Fibroblast of the conjunctiva (primary cell): ENCODE measurements around the gene SLC2A14.
"Not testable (repeated sequence)": the region's sequence is repeated elsewhere in the genome, so short reads cannot be mapped to it uniquely, and the experiment has no call there.

Source experiments
- DNase-seq: peaks from one replicate; pipeline ENCODE4 v3.0.0-alpha.2; 2010; ENCODE audit warnings: low read depth

Gene SLC2A14

GRCh38 chr12:7869137-7869536, 3.6 kb downstream of the SLC2A14 start:
- DNase-seq, result peak; percentile 59

DNA sequence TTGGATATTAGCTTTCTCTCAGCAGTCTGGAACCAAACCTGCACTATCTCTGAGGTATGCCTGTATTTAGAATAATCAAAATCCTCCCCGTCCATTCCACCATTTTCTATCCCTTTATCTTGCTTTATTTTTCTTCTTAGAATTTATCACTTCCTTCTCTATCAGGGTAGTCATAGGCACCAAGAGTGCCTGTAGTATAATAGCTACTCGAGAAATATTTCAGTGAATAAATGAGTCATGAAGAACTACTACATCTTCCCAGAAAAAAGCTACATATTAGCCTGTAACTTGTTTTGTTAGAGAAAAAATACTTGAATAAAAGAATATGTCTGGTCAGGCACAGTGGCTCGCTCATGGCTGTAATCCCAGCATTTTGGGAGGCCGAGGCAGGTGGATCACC, 4.3 kb downstream of the SLC2A14 start:
- DNase-seq, result no peak

DNA sequence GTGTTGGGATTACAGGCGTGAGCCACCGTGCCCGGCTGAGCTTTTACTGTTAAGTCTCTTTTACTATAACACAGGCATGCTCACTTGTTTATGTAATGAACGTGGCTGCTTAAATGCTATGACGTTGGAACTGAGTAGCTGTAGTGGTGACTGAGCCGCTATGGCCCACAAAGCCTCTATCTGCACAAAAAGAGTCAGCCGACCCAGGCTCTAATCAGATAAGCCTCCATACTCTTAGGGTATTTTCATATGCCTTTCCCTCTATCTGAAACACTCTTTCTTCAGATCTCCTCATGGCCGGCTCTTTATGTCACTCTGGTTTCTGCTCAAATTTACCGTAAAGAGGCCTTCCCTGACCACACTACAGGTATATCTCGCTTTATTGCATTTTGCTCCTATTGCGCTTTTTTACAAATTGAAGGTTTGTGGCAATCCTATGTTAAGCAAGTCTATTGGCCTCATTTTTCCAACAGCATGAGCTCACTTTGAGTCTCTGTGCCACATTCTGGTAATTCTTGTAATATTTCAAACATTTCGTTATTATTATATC, 8.0 kb downstream of the SLC2A14 start:
- no peak for DNase-seq

GRCh38 chr12:7862814-7863348, 9.8 kb downstream of the SLC2A14 start:
- DNase-seq, result not testable (repeated sequence)

- DNase-seq, result not testable (repeated sequence)
Observed at GRCh38 chr12:7862301-7862700, 10.4 kb downstream of the SLC2A14 start.

DNA sequence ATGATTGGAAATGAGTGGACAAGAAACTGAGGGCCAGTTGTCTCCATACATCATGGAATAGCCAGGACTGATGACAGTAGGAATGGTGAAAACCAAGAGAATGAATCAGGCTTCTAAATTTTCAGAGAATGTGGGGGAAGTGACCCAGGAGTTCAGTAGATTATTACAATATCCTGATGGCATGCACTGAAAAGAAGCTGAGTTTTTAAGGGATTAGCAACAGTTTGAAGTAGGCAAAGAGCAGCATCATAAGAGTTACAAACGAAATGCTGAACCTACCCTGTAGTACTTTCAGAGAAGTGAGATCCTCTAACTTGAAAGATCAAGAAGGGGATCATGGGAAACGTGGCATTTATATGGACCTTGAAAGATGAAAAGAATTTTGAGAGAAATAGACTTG, 13.2 kb downstream of the SLC2A14 start:
- no peak for DNase-seq

GRCh38 chr12:7857971-7858370, 14.7 kb downstream of the SLC2A14 start:
- DNase-seq, result no peak

- DNase-seq, result no peak
Observed at GRCh38 chr12:7856516-7856915, 16.2 kb downstream of the SLC2A14 start.

- DNase-seq, result no peak
Observed at GRCh38 chr12:7853557-7853956, 19.2 kb downstream of the SLC2A14 start.

DNA sequence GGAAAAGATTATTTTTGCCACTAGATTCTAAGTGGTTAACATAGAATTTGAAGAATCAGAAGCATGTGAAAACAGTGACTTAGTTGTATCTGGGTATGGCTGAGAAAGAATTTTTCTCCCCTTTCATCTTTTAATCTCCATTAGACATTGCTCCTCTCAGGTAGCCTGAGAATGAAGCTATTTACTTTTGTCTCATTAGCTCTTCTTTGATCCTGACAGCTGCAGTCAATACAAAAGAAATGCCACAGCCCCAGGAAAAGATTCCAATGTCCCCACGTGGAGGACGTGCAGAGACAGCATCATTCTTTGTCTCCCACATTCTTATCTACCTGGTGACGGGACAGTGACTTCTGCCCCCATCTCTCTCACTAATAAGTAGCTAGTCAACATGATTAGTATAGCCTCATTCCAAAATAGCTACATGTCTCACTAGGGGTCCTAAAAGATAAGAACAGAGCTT, 21.1 kb downstream of the SLC2A14 start:
- DNase-seq, result not testable (repeated sequence)

DNA sequence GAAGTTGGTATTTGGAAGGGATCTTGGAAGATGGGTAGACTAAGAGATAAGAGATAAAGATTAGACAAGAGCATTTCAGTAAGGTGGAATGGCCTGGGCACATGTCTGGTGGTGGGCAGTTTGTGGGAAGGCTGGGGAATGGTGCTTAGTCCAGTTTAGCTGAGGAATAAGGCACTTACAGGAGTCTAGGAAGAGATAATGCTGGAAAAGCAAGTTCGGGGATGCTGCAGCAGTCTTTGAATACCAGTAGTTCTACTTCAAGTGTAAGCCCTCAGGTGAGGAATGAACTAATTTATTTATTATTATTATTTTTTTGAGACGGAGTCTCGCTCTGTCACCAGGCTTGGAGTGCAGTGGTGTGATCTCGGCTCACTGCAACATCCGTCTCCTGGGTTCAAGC, 22.6 kb downstream of the SLC2A14 start:
- not testable (repeated sequence) for DNase-seq

- DNase-seq, result not testable (repeated sequence)
Observed at GRCh38 chr12:7848098-7848422, 24.7 kb downstream of the SLC2A14 start.

- not testable (repeated sequence) for DNase-seq
Observed at GRCh38 chr12:7847226-7848097, 25.3 kb downstream of the SLC2A14 start.

- DNase-seq, result no peak
Observed at GRCh38 chr12:7844116-7844515, 28.6 kb downstream of the SLC2A14 start.

DNA sequence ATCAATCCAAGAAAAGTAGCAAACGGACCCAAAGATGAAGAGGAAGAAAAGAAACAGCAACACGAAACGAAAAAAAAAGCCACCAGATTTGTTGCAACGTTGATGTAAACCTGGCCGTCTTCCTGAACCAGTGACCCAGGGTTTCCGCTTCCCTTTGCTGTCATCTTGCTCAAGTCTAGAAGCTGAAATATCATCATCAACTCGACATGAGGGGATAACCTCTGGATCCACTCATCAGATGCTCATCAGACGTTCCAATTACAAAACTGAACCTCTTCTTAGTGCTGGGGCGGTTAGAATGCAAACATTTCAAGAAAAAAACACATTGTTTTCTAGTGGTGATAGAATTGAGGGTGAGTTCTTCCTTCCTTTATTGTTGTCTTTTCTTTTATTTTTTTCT, 29.1 kb downstream of the SLC2A14 start:
- not testable (repeated sequence) for DNase-seq

DNA sequence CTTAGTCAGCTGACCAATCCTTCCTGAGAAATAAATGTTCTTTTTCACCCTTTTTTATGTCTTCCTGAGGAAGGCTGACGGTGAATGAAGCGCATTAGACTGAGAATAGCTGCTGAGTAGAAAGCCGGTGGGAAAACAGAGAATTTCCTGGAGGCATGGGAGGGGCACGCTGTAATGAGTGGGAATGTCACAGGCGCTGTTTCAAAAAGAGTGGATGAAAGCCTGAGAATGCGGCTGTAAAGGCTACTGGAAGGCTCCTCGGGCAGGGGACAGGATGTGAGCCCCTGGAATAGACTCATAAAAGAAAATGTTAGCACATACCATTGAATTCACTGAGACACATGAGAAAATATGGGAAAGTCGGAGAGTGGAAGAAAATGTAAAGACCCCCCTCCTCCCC, 29.6 kb downstream of the SLC2A14 start:
- DNase-seq, result not testable (repeated sequence)

- DNase-seq, result not testable (repeated sequence)
Observed at GRCh38 chr12:7842444-7842843, 30.3 kb downstream of the SLC2A14 start.

DNA sequence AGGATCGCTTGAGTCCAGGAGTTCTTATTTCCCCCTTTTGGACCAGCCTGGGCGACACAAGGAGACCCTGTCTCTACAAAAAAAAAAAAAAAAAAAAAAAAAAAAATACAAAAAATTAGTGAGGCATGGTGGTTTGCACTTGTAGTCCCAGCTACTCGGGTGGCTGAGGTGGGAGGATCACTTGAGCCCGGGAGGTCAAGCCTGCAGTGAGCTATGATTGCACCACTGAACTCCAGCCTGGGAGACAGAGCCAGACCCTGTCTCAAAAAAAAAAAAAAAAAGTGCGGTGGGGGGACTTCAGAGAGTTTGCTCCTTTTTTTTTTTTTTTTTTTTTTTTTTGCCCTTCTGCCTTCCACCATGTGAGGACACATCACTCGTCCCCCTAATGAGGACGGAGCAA, 32.9 kb downstream of the SLC2A14 start:
- DNase-seq, result not testable (repeated sequence)

GRCh38 chr12:7839226-7839625, 33.5 kb downstream of the SLC2A14 start:
- DNase-seq, result not testable (repeated sequence)

GRCh38 chr12:7837366-7837765, 35.3 kb downstream of the SLC2A14 start:
- DNase-seq, result no peak

DNA sequence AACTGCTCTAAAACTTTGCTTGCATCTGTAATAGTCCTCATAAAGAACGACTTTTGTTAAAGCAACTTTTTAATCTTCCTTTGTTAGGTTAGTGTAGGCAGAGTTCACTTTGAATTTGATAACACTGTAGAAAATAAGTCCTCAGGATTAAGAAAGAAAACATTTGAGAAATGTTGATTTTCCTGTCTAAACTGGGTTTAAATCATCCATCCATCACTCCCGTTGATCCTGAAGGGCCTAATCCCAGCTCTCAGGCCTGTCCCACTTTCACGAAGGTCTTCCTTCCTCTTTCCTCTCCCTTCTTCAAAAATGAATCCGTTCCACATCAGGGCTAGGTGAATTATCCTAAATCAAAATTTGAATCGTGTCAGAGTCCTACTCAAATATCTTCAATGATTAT, 36.9 kb downstream of the SLC2A14 start:
- no peak for DNase-seq

- DNase-seq, result no peak
Observed at GRCh38 chr12:7835116-7835515, 37.6 kb downstream of the SLC2A14 start.

- no peak for DNase-seq
Observed at GRCh38 chr12:7834701-7835100, 38.0 kb downstream of the SLC2A14 start.
